Erythroblast (primary cell): ENCODE results near the gene STARD9.

Source experiments
- GATA1 ChIP-seq: IDR thresholded peaks from 2 replicates; pipeline ENCODE4 v1.6.1; 2011; ENCODE audit warnings: low read depth, mild to moderate bottlenecking, control low read depth, low read length, moderate library complexity
- POLR2A ChIP-seq: IDR thresholded peaks from 2 replicates; pipeline ENCODE4 v1.6.1; 2011; ENCODE audit warnings: mild to moderate bottlenecking, low read length

GRCh38 chr15:42628761-42629160, 53.4 kb downstream of the STARD9 start:
- TF ChIP-seq POLR2A, result no peak
- TF ChIP-seq GATA1, result no peak
